Activated CD8-positive, alpha-beta memory T cell treated with anti-CD3 and anti-CD28 coated beads for 1 hour (primary cell): ENCODE data around the gene OBP2B.
"Not testable (repeated sequence)": the region's sequence is repeated elsewhere in the genome, so short reads cannot be mapped to it uniquely, and the experiment has no call there.

Experiments used
- DNase-seq, 2 donors: peaks; one replicate each; pipeline ENCODE4 v3.0.0-alpha.2; 2020; ENCODE audit warnings: low read depth in 1 of 2; ENCODE audit errors: extremely low read depth in 1 of 2

Gene OBP2B

DNA sequence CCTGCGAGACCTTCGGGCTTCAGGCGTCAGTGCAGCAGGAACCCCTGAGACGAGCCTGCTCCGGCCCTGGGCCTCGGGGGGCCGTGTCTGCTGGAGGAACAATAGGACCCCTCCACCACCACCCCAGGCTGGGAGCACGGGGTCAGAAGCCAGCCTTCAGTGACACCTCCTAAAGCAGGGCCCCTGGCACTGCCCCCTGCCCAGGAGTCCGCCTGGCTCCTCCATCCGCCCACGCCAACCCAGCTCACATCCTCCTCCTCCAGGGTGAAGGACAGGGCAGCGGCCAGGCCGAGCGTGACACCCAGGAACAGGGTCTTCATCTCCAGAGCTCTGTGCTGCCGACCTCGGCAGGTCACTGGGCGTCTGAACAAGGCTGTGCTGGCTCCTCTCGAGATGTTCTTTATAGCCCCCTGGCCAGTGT is at the start of gene OBP2B:
OBP2B (minus strand) TSS at position 371 of the 421 bp plus-strand sequence; CDS start at position 320, 51 bp downstream.
- not testable (repeated sequence) for DNase-seq

GRCh38 chr9:133258061-133259015 is 49.3 kb upstream of the OBP2B start:
- no peak for DNase-seq

GRCh38 chr9:133257465-133257956 is 48.5 kb upstream of the OBP2B start:
- DNase-seq, result no peak

- DNase-seq, result no peak
These were observed 47.6 kb upstream of the OBP2B start for GRCh38 chr9:133256686-133257091.

DNA sequence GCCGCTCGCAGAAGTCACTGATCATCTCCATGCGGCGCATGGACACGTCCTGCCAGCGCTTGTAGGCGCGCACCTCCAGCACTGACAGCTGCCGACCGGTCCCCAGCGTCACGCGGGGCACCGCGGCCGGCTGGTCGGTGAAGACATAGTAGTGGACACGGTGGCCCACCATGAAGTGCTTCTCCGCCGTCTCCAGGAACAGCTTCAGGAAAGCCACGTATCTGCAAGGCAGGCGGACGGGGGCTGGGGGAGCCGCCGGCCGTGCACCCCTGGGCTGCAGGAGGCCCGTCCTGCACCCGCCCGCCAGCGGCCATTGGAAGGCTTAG is 47.0 kb upstream of the OBP2B start:
- DNase-seq, result no peak

DNA sequence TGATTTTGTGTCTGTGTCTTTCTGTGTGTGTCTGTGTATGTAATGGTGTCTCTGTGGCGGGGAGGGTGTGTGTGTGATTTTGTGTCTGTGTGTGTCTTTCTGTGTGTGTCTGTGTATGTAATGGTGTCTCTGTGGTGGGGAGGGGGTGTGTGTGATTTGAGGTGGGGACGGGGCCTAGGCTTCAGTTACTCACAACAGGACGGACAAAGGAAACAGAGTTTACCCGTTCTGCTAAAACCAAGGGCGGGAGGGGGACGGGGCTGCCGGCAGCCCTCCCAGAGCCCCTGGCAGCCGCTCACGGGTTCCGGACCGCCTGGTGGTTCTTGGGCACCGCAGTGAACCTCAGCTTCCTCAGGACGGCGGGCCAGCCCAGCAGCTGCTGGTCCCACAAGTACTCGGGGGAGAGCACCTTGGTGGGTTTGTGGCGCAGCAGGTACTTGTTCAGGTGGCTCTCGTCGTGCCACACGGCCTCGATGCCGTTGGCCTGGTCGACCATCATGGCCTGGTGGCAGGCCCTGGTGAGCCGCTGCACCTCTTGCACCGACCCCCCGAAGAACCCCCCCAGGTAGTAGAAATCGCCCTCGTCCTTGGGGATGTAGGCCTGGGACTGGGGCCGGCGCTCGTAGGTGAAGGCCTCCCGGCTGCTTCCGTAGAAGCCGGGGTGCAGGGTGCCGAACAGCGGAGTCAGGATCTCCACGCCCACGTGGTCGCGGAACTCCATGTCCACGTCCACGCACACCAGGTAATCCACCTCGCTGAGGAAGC is 46.5 kb upstream of the OBP2B start:
- no peak for DNase-seq

- DNase-seq, result no peak
These were observed 45.4 kb upstream of the OBP2B start for GRCh38 chr9:133254471-133254870.

DNA sequence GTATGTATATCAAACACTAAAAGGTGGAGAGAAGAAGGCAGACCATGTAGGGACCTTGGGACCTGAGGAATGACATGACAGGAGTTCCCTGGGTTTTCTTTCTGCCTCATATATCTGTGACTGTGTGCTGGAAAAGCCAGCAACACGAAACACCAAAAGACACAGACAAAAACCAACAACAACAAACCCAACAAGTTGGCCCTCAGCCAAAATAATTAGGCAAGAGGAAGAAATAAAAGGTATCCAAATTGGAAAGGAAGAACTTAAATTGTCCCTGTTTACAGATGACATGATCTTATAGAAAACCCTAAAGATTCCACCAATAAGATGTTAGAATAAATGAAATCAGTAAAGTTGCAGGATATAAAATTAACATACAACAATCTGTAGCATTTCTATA is 44.2 kb upstream of the OBP2B start:
- no peak for DNase-seq

DNA sequence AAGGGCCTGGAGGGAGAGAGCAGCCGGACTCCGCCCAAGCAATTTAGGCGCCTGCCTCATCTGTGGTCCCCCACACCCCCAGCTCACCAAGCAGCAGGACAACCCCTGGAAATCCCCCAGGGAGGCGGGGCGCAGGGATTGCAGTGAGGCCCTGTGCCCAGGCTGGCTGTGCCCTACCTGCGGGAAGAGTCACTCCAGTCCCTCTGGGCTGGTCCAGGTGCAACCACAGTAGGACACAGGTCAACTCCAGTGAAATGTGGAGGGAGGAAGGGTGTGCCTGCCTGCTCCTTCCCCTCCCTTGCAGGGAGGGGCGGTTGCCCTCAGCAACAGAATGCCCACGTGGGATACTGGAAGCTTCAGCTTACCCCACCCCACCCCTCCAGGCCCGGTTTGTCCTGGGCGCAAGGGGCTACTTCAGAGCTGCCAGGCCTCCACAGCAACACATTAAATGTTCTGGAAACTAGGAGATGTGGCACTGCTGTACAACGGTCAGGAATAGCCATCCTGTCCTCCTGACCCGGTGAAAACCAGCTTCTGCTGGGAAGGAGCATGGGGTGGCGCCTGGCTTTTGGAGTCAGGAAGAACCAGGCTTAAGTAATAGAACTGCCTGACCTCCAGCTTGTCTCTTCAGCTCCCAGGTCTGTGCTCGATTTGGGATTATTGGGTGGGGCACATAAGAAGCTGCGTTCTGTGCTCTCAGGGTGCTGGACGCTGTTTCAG is 43.4 kb upstream of the OBP2B start:
- DNase-seq, result no peak

GRCh38 chr9:133251773-133252172 is 42.7 kb upstream of the OBP2B start:
- no peak for DNase-seq

DNA sequence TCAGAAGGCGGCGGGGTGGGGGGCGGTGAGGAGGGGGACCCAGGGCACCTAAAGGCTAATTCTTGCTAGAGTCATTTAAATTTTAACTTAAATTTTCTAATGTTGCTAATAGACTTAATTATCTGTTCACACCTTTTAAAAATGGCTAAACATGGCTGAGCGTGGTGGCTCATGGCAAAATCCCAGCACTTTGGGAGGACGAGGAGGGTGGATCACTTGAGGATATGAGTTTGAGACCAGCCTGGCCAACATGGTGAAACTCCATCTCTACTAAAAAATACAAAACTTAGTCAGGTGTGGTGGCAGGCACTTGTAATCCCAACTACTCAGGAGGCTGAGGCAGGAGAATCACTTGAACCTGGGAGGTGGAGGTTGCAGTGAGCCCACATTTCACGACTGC is 42.2 kb upstream of the OBP2B start:
- DNase-seq, result not testable (repeated sequence)

GRCh38 chr9:133250741-133251170 is 41.7 kb upstream of the OBP2B start:
- DNase-seq, result no peak

DNA sequence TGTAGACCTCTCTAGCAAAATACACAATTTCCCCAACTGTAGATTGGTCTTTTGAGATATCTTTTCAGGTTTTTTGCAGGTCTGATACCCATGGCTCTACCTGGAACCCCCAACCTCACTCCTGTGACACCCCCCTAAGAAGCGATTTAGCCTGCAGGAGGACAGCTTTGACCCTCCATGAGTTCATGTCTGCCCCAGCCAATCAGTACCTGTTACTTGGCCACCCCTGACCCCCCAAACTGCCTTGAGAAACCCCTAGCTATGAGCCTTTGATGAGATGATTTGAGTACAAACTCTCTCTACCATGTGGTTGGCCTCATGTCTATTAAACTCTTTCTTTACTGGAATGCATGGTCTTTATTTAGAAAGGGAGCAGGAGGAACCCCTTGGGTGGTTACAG is 40.3 kb upstream of the OBP2B start:
- DNase-seq, result no peak

DNA sequence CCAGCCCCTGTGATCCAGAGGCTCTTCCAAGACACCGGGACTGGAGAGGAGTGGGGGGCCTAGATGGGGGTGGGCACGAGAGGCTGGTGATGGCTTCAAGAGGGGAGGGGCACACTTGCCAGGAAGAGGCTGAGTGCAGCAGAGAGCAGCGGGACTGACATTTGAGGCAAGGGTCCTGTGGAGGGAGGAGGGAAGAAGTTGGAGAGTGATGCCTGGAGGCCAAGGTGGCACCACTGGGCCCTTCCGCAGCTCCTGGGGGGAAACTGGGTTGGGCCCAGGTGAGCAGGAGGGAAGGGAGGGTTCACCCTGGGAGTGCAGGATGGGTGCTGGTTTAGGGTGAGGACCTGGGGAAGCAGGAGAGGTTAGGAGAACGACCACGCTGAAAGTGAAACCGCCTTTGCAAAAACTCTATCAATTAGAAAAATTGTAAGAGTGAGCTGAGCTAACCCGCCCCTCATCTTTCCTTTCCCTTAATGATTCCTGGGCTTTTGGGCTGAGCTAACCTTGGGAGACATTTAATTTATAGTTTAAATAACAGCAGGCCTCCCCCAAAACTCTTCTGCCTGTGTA is 39.8 kb upstream of the OBP2B start:
- no peak for DNase-seq

DNA sequence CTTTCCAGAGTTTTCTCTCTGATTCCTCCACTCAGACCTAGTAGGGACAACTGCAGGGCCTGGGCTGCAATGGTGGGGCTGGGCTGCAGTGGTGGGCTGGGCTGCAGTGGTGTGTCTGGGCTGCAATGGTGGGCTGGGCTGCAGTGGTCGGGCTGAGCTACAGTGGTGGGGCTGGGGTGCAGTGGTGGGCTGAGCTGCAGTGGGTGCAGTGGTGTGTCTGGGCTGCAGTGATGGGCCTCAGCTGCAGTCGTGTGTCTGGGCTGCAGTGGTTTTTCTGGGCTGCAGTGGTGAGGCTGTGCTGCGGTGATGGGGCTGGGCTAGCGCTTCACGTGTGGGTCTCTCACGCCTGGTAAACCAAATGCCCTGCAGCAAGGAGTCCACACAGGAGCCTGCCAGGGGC is 38.6 kb upstream of the OBP2B start:
- DNase-seq, result no peak

GRCh38 chr9:133246991-133247390 is 37.9 kb upstream of the OBP2B start:
- DNase-seq, result no peak

GRCh38 chr9:133246562-133246961 is 37.5 kb upstream of the OBP2B start:
- no peak for DNase-seq

DNA sequence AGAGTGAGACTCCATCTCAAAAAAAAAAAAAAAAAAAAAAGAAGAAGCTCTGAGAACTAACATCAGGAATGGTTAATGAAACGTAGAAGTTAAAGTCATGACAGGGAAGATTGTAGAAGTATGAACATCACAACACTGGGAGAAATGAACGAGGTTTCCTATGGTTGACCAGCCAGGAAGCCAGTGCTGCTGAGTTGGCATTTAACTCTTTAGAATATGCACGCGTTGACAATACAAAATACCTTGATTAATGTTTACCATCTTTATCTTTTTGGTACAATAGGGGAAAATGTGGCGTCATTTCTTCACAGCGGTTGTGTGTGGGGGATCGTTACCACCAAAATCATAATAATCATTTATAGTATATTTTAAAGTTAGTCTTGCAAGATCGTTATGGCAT is 33.9 kb upstream of the OBP2B start:
- no peak for DNase-seq

GRCh38 chr9:133242241-133242640 is 33.2 kb upstream of the OBP2B start:
- no peak for DNase-seq

DNA sequence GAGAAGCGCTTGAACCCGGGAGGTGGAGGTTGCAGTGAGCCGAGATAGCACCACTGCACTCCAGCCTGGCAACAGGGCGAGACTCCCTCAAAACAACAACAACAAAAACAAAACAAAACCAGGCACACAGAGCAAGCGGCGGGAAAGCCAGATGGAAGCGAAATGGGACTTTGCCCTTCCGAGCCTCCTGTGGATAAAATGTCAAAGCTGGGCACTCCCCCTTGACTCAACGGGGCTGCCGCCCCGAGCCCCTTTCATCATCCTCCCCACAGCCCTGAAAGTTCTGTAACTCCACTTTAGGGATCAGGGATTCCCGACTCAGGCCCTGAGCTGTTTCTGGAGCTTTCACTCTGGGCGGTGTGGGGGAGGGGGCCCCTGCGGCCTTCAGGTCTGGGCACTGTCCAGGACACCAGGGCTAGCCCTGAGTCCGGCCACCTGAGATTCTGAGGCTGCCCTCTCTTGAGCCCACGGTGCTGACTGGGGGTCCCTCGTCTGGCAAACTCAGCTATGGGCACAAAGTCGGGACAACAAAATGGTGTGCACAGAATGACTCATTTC is 30.6 kb upstream of the OBP2B start:
- no peak for DNase-seq
